NCI-H1105 (cell line): ENCODE measurements around the gene LRRC47.

Experiments used
- DNase-seq: peaks from one replicate; lab custom pipeline; 2025; lab: John Stamatoyannopoulos, UW

Gene LRRC47

DNA sequence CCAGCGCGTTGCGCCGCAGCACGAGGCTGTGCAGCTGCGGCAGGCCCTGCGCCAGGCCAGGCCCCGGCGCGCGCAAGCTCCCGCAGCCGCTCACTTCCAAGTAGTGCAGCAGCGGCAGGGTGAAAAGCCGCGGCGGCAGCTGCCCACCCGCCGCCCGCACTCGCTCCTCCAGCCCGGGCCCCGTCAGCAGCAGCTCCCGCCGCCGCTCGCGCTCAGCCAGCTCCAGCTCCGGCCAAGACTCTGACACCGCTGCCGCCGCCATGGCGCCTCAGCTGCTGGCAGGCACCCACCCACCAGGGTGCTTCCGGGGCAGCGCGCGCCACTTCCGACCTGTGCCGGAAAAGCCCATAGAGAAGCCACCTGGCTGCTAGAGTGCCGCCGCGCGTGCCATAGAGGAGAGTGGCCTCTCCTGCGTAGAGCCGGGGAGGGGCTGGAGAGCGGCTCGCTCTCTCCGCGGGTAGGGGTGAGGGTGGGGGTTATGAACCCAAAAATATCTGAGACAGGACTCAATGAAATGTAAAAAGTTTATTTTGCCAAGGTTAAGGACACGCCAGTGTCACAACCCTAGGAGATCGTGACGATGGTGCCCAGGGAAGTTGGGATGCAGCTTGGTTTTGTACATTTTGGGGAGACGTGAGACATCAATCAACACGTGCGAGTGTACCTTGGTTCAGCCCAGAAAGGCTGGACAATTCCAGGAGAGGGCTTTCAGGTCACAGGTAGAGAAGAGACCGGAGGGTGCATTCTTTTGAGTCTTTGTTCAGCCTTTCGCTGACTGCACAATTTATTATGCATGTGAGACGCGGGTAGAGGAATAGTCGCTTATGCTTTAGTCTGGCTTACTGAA, at the start of gene LRRC47:
Gene LRRC47, minus strand, starts transcription at position 284 of the 847 bp plus-strand sequence. Its CDS starts 22 bp downstream, at position 262.
- peak; percentile 91 for DNase-seq

- DNase-seq: no peak
Observed at GRCh38 chr1:3842912-3843311, 46.6 kb upstream of the LRRC47 start.

GRCh38 chr1:3841491-3841890, 45.2 kb upstream of the LRRC47 start:
- DNase-seq: no peak

- no peak for DNase-seq
Observed at GRCh38 chr1:3838788-3839187, 42.5 kb upstream of the LRRC47 start.

DNA sequence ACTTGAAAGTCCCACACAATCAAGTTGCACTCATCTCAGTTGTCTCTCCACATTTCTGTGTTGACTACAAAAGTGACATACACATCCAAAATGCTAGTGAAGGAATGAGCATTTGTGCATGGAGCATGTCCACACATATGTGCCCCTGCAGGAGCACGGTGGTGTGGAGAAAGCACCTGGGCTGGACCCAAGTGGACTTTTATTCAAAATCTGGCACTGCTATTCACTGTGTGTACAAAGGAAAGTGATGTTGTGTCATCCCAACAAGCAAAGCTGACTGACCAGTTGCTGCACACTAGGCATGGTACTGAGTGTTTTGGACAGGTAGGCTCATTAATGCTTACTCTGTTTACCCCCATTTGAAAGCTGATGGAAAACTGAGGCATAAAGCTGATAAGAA, 41.4 kb upstream of the LRRC47 start:
- DNase-seq: no peak

DNA sequence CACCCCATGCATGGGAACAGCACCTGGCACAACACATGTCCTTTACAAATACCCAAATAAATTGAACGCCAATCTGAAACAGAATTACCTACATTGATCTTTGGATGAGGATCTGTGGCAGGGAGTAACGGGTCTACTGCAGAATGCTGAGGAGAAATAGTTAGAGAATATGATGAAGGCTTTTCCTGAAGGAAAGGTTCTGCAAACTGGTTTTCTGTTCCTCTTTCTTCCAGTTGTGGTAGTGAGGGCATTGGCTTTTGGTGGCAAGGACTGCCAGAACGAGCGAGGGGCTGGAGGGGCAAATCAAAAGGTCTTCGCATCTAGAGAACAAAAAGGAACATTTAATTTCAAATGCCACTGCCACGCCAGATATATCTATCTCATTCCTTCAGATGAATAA, 40.9 kb upstream of the LRRC47 start:
- DNase-seq: no peak

GRCh38 chr1:3836421-3836820, 40.1 kb upstream of the LRRC47 start:
- no peak for DNase-seq

DNA sequence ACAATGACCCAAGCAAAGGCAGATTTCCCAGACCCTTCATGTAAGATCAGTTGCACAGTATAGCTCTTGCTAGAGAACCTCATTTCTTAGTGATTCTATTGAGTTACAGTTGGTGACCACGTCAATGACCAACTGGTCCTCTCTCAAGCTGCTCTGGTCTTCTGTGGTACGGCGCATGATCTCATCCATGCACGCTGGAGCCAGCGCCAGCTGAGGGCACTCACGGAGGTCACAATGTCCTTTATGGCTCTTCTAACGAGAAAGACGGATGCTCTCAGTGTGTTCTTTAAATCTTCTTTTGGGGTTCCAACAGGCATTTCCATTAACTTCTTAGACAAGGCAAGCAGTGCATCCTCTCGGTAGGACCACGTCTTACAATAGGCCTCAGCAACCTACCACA, 38.4 kb upstream of the LRRC47 start:
- DNase-seq: no peak

- no peak for DNase-seq
Observed at GRCh38 chr1:3831689-3832088, 35.4 kb upstream of the LRRC47 start.

DNA sequence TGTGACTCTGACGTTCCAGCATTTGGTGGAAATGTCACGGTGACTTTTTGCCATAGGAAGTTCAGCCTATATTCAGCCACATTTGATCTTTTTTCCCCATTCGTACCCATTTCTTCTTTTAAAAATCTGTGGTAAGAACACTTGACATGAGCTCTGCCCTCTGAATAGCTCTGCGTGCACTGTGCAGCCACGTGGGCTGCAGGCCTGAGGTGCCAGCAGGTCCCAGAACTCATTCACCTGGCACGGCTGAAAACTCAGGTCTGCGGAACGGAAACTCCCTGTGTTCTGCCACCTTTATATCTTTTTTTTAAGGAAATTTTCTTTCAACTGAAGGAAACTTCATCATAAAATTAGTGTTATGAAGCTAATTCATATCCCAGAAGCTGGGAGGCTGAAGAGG, 32.1 kb upstream of the LRRC47 start:
- no peak for DNase-seq

GRCh38 chr1:3827813-3828307, 31.6 kb upstream of the LRRC47 start:
- DNase-seq: no peak

DNA sequence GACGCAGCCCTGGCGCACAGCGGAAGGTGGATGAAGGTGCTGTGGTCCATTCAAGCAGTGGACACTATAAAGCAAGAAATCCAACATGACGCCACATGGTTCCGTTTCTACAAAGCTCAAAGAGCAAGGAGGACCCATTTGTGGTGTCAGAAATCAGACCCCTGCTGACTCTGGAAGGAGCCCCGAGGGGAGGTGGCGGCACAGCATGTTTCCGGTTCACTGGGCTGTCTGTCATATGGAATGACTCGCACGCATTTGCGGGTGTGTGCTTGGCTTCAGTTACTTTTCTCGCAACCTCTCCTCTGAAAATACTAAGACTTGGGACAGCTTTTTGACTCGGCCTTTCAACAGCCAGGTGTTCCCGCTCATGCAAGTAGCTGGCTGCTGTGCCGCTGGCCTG, 29.1 kb upstream of the LRRC47 start:
- DNase-seq: no peak

- no peak for DNase-seq
Observed at GRCh38 chr1:3824650-3825049, 28.4 kb upstream of the LRRC47 start.

DNA sequence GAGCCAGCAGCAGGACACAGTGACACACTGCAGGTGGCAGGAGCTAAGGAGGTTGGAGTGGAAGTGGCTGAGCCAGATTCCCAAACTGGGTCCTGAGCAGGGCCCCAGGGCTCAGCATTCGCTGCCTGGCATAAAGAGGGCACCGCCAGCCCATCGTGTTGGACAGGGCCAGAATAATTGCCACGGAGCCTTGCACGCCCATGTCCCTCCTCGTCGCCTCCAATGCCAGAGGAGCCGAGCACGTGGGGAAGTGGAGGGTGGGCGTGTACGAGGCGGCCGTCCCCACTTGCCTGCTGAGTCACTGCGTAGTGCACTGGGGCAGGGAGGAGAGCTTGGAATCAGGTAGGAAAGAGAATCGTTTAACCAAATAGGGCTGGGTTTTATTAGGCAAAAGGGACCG, 26.1 kb upstream of the LRRC47 start:
- DNase-seq: no peak

DNA sequence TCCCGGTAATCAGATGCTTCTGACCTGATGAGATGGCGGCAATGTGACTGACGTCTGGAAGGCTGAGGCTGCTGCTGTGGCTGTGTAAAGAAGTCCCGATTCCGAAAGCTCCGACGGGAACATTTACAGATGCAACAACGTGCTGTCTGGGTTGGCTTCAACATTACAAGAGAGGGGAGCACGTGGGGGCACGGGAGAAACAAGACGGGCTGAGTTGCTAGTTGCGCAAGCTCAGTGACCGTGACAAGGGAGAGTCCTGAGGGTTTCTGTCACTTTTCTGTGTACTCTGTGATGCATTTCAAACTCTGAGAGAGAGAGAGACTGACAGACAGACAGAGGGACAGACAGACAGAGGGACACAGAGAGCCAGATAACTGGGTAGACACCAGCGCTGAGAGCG, 25.6 kb upstream of the LRRC47 start:
- no peak for DNase-seq

GRCh38 chr1:3821447-3821846, 25.1 kb upstream of the LRRC47 start:
- no peak for DNase-seq

DNA sequence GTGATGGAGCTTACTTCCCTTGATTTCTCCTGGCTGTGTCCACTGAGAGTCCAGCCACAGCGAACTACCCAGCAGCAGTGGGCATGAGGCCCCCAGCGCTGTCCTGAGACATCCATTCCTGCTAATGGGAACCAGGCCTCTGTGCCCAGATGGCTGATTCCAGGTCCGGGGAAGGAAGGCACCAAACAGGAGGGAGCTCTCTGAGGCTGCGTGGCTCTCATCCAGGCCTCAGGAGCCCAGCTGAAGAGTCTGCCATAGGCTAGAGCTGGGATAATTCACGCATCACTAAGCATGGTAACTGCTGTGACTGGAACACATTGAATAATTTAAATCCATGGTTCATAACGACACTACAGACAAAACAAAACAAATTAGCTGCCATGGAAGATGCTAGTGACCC, 24.7 kb upstream of the LRRC47 start:
- peak; percentile 46 for DNase-seq

GRCh38 chr1:3820316-3820715, 24.0 kb upstream of the LRRC47 start:
- DNase-seq: no peak

DNA sequence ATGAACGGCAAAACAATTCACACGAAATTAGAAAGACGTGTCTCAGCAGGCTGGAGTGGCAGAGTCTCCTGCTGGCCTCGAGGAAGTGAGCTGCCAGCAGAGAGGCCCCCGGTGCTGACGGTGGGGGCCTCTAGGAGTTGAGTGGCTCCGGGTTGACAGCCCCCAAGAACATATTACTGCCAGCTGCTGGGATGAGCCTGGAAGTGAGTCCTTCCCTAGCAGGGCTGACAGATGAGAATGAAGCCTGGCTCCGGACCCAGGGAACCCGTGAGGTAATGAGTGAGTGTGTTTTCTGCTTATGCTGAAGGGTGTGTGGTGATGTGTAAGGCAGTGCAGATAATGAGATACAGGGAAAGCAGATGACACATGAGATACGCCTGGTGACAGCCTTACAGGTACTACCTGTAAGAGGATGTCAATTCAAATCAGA, 23.5 kb upstream of the LRRC47 start:
- DNase-seq: no peak

GRCh38 chr1:3817821-3818597, 21.7 kb upstream of the LRRC47 start:
- DNase-seq: no peak

- no peak for DNase-seq
Observed at GRCh38 chr1:3817138-3817740, 20.9 kb upstream of the LRRC47 start.

DNA sequence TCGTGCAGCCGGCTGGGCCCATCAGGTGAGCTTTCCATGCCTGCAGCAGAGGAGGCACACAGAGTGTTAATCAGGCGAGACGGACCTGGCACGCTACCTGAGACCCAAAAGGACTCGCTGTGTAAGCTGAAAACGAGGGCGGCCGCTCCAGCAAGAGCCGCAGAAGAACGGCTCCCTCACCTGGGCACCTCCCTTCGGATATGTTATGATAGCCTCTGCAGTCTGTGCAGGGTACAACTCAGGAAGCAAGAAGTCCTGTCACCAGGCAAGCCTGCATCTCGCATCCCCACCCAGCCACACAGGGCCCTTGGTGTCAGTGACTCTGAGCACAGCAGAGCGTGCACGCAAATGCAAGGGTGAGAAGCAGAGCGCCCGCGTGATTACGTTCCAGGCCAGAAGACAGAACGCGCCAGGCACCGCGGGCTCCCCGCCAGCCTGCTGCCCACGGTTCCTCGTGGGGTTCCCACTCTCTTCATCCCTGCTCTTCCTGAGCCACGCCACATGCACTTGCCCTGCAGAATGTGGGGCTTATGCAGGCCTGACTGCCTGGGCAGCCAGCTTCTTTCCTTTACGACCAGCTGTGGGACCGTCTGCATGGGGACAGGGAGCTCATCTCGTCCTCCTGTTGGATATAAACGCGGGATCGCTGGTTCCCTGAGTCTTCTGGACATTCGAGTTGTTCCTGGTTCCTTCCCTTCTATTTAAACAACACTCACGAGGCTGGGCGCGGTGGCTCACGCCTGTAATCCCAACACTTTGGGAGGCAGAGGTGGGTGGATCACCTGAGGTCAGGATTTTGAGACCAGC, 20.2 kb upstream of the LRRC47 start:
- DNase-seq: no peak
